Mesenchymal stem cell (in vitro differentiated cells and primary cell): Measurements from ENCODE around the gene MEF2A.

Experiments
- DNase-seq: peaks from one replicate; pipeline ENCODE4 v3.0.0-alpha.2; 2013
- H2AFZ ChIP-seq: one replicate; pipeline ENCODE4 v1.6.1; 2013; ENCODE audit warnings: low read depth, mild to moderate bottlenecking, control low read depth, inconsistent platforms, low read length, moderate library complexity
- H2AK5ac ChIP-seq: 2 replicates; pipeline ENCODE4 v1.6.1; 2013; ENCODE audit warnings: low read length, moderate library complexity, mild to moderate bottlenecking, inconsistent platforms; ENCODE audit not compliant: severe bottlenecking
- H2BK120ac ChIP-seq: one replicate; pipeline ENCODE4 v1.6.1; 2013; ENCODE audit warnings: low read depth, mild to moderate bottlenecking, inconsistent platforms, low read length, moderate library complexity
- H2BK12ac ChIP-seq, 2 experiments: one replicate each; pipeline ENCODE4 v1.6.1; 2013; ENCODE audit warnings: inconsistent platforms in 2 of 2, low read length in 2 of 2, mild to moderate bottlenecking in 2 of 2, moderate library complexity in 2 of 2, control low read depth in 1 of 2
- H2BK15ac ChIP-seq: one replicate; pipeline ENCODE4 v1.6.1; 2013; ENCODE audit warnings: mild to moderate bottlenecking, low read depth, inconsistent platforms; ENCODE audit not compliant: poor library complexity, severe bottlenecking
- H2BK5ac ChIP-seq: 2 replicates; pipeline ENCODE4 v1.6.1; 2013; ENCODE audit warnings: low read depth, mild to moderate bottlenecking, low read length, control low read depth, inconsistent platforms; ENCODE audit not compliant: poor library complexity, severe bottlenecking
- H3K14ac ChIP-seq, 2 experiments: one replicate each; pipeline ENCODE4 v1.6.1; 2013; ENCODE audit warnings: inconsistent platforms in 2 of 2, low read length in 2 of 2, control low read depth in 1 of 2, mild to moderate bottlenecking in 1 of 2, moderate library complexity in 1 of 2
- H3K18ac ChIP-seq, 2 experiments: one replicate each; pipeline ENCODE4 v1.6.1; 2013; ENCODE audit warnings: inconsistent platforms in 2 of 2, low read length in 2 of 2, control low read depth in 1 of 2, low read depth in 1 of 2, mild to moderate bottlenecking in 1 of 2
- H3K23ac ChIP-seq, 2 experiments: one replicate each; pipeline ENCODE4 v1.6.1; 2013; ENCODE audit warnings: inconsistent platforms in 2 of 2, low read length in 2 of 2, mild to moderate bottlenecking in 2 of 2, moderate library complexity in 2 of 2, control low read depth in 1 of 2
- H3K27ac ChIP-seq: 2 replicates; pipeline ENCODE4 v1.5.1; 2013; ENCODE audit warnings: mild to moderate bottlenecking, moderate library complexity, low read length, control low read depth, inconsistent platforms; ENCODE audit not compliant: poor library complexity, severe bottlenecking
- H3K27me3 ChIP-seq, 2 experiments: 2 replicates each; pipeline versions ENCODE4 v1.6.1 to v1.7.0; 2013; ENCODE audit warnings: low read length in 2 of 2, mild to moderate bottlenecking in 2 of 2, moderate library complexity in 2 of 2, control low read depth in 1 of 2, inconsistent platforms in 1 of 2; ENCODE audit not compliant: control insufficient read depth in 1 of 2, insufficient read depth in 1 of 2
- H3K36me3 ChIP-seq, 2 experiments: 2 replicates each; pipeline versions ENCODE4 v1.6.1 to v1.7.0; 2013; ENCODE audit warnings: low read length in 2 of 2, control low read depth in 1 of 2, inconsistent platforms in 1 of 2, low read depth in 1 of 2, mild to moderate bottlenecking in 1 of 2; ENCODE audit not compliant: insufficient read depth in 2 of 2, control insufficient read depth in 1 of 2
- H3K4ac ChIP-seq, 2 experiments: one replicate each; pipeline ENCODE4 v1.6.1; 2013; ENCODE audit warnings: inconsistent platforms in 2 of 2, low read length in 2 of 2, mild to moderate bottlenecking in 2 of 2, moderate library complexity in 2 of 2, control low read depth in 1 of 2, low read depth in 1 of 2
- H3K4me1 ChIP-seq: 2 replicates; pipeline ENCODE4 v1.6.1; 2013; ENCODE audit warnings: low read depth, low read length, control low read depth; ENCODE audit not compliant: control insufficient read depth, insufficient read depth
- H3K4me2 ChIP-seq: 2 replicates; pipeline ENCODE4 v1.6.1; 2013; ENCODE audit warnings: low read length, mild to moderate bottlenecking, inconsistent platforms; ENCODE audit not compliant: poor library complexity, severe bottlenecking
- H3K4me3 ChIP-seq, 2 experiments: 2 replicates each; pipeline versions ENCODE4 v1.5.1 to v1.7.0; 2013; ENCODE audit warnings: low read length in 2 of 2, mild to moderate bottlenecking in 2 of 2, control low read depth in 1 of 2, low read depth in 1 of 2; ENCODE audit not compliant: insufficient read depth in 1 of 2
- H3K79me1 ChIP-seq: replicated peaks from 2 replicates; pipeline ENCODE4 v1.6.1; 2013; ENCODE audit warnings: mild to moderate bottlenecking, control low read depth, low read length, inconsistent platforms; ENCODE audit not compliant: poor library complexity, severe bottlenecking
- H3K9ac ChIP-seq: 2 replicates; pipeline ENCODE4 v1.7.0; 2013; ENCODE audit warnings: mild to moderate bottlenecking, low read length, moderate library complexity
- H3K9me3 ChIP-seq: 2 replicates; pipeline ENCODE4 v1.7.0; 2013; ENCODE audit warnings: mild to moderate bottlenecking, low read length; ENCODE audit not compliant: control insufficient read depth
- H4K8ac ChIP-seq: one replicate; pipeline ENCODE4 v1.6.1; 2013; ENCODE audit warnings: inconsistent platforms, mild to moderate bottlenecking, low read length, moderate library complexity
- H4K91ac ChIP-seq: one replicate; pipeline ENCODE4 v1.6.1; 2013; ENCODE audit warnings: mild to moderate bottlenecking, low read length, inconsistent platforms
- WGBS: methylation state at CpG from one replicate; pipeline ENCODE4 v1.1.7; 2013; ENCODE audit warnings: mixed read lengths; 5-methylcytosine and 5-hydroxymethylcytosine counted together

Gene MEF2A

DNA sequence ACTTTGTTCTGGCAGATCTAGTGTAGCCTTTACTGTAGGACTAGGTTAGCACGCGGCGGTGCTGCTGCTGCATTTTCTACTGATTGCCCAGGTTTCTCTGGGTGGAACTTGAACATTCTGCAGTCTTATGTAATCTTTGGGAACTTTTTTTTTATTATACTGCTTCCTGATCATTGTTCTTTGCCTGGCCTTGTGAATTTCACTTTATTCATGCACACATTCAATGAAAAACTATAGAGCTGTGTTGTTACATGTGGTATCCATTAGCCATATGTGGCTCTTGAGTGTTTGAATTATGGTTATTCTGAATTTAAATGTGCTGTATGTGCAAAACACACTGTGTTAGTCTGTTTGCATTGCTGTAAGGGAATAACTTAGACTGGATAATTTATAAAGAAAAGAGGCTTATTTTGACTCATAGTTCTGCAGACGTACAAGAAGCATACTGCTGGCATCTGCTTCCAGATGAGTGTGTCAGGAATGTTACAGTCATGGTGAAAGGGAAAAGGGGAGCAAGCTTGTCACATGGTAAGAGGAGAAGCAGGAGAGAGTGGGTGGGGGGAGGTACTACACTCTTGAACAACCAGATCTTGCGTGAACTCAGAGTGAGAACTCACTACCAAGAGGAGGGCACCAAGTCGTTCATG is 26.5 kb downstream of the MEF2A start:
- Histone ChIP-seq H3K14ac (no peak overlapping the region), H3K18ac (no peak overlapping the region), H4K8ac (peak overlapping the region; percentile 7), H2AFZ (no peak overlapping the region), H3K36me3 (peaks cover 0 to 3% of the 10 kb centered on the region in 2 experiments), H4K91ac (no peak overlapping the region), H2BK5ac (no peak overlapping the region), H2BK120ac (no peak overlapping the region), H2BK15ac (no peak overlapping the region), H3K27ac (no peak overlapping the region), H3K4ac (no peak overlapping the region), H3K4me1 (peaks cover 3% of the 10 kb centered on the region), H2BK12ac (no peak overlapping the region), H3K27me3 (no peaks in the 10 kb centered on the region), H2AK5ac (no peak overlapping the region), H3K9ac (no peak overlapping the region), H3K4me3 (no peak overlapping the region), H3K4me2 (no peak overlapping the region), H3K23ac (no peak overlapping the region), H3K79me1 (peaks cover 11% of the 10 kb centered on the region), H3K9me3 (no peaks in the 10 kb centered on the region)
- 92% methylated on average over 5 of the region's 6 CpGs for WGBS
- no peak for DNase-seq

DNA sequence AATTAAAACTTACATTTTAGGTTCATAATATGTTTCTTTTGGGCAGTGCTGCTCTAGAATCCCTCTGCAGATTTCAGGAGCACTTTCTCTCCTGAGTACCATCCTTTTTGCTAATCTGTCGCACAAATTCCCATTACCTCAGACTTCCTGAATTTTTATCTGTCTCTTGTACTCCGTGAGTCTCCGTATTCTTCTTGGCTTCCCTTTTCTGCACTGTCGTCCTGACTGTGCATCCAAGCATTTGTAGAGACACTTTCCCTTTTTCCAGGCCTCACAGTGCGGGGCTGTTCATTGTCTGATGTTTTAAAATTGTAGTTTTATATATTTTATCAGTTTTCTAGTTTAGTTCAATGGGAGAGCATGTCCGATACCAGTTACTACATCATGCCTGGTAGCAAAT is 27.3 kb downstream of the MEF2A start:
- no peak overlapping the region for H2BK120ac ChIP-seq
- WGBS: 100% methylated on average over 4 of the region's 6 CpGs
- H4K91ac ChIP-seq: no peak overlapping the region
- no peak overlapping the region for H2BK15ac ChIP-seq
- H2AFZ ChIP-seq: no peak overlapping the region
- H3K79me1 ChIP-seq: peaks cover 11% of the 10 kb centered on the region
- no peak overlapping the region for H3K4me2 ChIP-seq
- H4K8ac ChIP-seq: no peak overlapping the region
- H3K9me3 ChIP-seq: no peaks in the 10 kb centered on the region
- no peak overlapping the region for H3K9ac ChIP-seq
- H3K4me3 ChIP-seq: no peak overlapping the region
- H3K23ac ChIP-seq: no peak overlapping the region
- H3K18ac ChIP-seq: no peak overlapping the region
- H3K27ac ChIP-seq: no peak overlapping the region
- peaks cover 3% of the 10 kb centered on the region for H3K4me1 ChIP-seq
- no peak overlapping the region for H2BK5ac ChIP-seq
- H2AK5ac ChIP-seq: no peak overlapping the region
- DNase-seq: no peak
- no peak overlapping the region for H3K14ac ChIP-seq
- H3K27me3 ChIP-seq: no peaks in the 10 kb centered on the region
- no peak overlapping the region for H2BK12ac ChIP-seq
- peaks cover 0 to 3% of the 10 kb centered on the region in 2 experiments for H3K36me3 ChIP-seq
- H3K4ac ChIP-seq: no peak overlapping the region

DNA sequence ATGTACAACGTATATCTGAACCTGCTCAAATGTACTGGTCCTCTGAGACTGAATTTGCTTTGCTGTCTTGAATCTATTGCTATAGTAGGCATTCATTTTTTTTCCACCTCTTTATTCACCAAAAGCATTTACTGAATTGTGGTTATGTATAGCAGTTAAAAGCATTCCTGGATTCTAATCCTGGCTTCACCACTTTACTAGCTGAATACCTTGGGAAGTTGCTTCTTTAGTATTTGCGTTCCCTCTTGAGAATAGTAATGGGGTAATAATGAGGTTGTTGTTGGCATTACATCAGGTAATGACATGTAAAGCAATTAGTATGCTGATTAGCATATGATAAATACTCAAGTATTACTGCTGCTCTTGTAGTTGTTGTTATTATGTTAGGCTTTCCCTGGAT is 29.1 kb downstream of the MEF2A start:
- H3K23ac ChIP-seq: no peak overlapping the region
- H2BK15ac ChIP-seq: no peak overlapping the region
- no peak overlapping the region for H3K14ac ChIP-seq
- no peaks in the 10 kb centered on the region for H3K9me3 ChIP-seq
- H2AK5ac ChIP-seq: no peak overlapping the region
- H3K4me1 ChIP-seq: peaks cover 3% of the 10 kb centered on the region
- H3K27ac ChIP-seq: no peak overlapping the region
- no peak overlapping the region for H3K4me2 ChIP-seq
- no peak overlapping the region for H2AFZ ChIP-seq
- H3K4me3 ChIP-seq: no peak overlapping the region
- H3K79me1 ChIP-seq: peaks cover 10% of the 10 kb centered on the region
- no peak overlapping the region for H2BK5ac ChIP-seq
- H3K36me3 ChIP-seq: peaks cover 0 to 16% of the 10 kb centered on the region in 2 experiments
- no peak overlapping the region for H4K8ac ChIP-seq
- no peak overlapping the region for H3K9ac ChIP-seq
- no peak overlapping the region for H3K18ac ChIP-seq
- 86% methylated on average over 1 of the region's 2 CpGs for WGBS
- no peak for DNase-seq
- H4K91ac ChIP-seq: no peak overlapping the region
- H2BK120ac ChIP-seq: no peak overlapping the region
- no peak overlapping the region for H2BK12ac ChIP-seq
- H3K4ac ChIP-seq: no peak overlapping the region
- no peaks in the 10 kb centered on the region for H3K27me3 ChIP-seq

DNA sequence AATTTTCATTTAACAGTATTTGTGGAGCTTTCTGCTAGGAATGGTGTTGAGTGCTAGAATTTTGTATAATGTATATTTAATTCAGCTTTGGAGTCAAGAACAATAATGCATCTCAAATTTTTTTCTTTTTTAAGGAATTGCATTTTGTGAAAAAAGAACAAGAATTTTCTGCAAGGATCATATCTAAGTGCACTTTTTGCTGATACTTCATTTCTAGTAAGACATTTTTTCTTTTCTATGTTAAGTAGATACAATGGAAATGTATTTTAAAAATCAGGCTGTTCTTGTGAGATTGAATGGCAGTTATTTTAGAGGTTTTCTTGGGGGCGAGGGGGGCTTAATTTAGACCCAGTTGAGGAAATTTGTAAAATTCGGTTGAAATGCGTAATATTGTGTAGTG is 32.5 kb downstream of the MEF2A start:
- Histone ChIP-seq H3K36me3 (peaks cover 0 to 36% of the 10 kb centered on the region in 2 experiments), H2BK12ac (no peak overlapping the region), H3K9ac (no peak overlapping the region), H2AK5ac (no peak overlapping the region), H3K23ac (no peak overlapping the region), H4K91ac (no peak overlapping the region), H2AFZ (no peak overlapping the region), H2BK15ac (no peak overlapping the region), H3K14ac (no peak overlapping the region), H3K4me1 (peaks cover 3% of the 10 kb centered on the region), H3K9me3 (peaks cover 6% of the 10 kb centered on the region), H3K18ac (no peak overlapping the region), H2BK5ac (no peak overlapping the region), H3K4me2 (no peak overlapping the region), H2BK120ac (no peak overlapping the region), H3K27ac (no peak overlapping the region), H4K8ac (no peak overlapping the region), H3K79me1 (peaks cover 3% of the 10 kb centered on the region), H3K4me3 (no peak overlapping the region), H3K27me3 (no peaks in the 10 kb centered on the region), H3K4ac (no peak overlapping the region)
- WGBS: 100% methylated on average over 1 of the region's 3 CpGs
- DNase-seq: no peak
